Endodermal cell (in vitro differentiated cells): Measurements from ENCODE around the gene TNFAIP8L1. TPM values are rescaled to one million over a fixed set of nuclear protein-coding genes. Genes with fewer than 3 reads are reported as not detected.

Source experiments
- DNase-seq: peaks from one replicate; pipeline ENCODE4 v3.0.0-alpha.2; 2017
- H3K27ac ChIP-seq: 2 replicates; pipeline ENCODE4 v1.5.1; 2013; ENCODE audit warnings: mild to moderate bottlenecking, low read depth, low read length, moderate library complexity
- H3K27me3 ChIP-seq: 2 replicates; pipeline ENCODE4 v1.6.1; 2013; ENCODE audit warnings: mild to moderate bottlenecking, low read length, moderate library complexity; ENCODE audit not compliant: insufficient read depth, control insufficient read depth, poor library complexity, severe bottlenecking
- H3K36me3 ChIP-seq: 2 replicates; pipeline ENCODE4 v1.7.0; 2013; ENCODE audit warnings: mild to moderate bottlenecking, low read length, moderate library complexity; ENCODE audit not compliant: control insufficient read depth, insufficient read depth
- H3K4me1 ChIP-seq: one replicate; pipeline ENCODE4 v1.7.0; 2013; ENCODE audit warnings: low read length; ENCODE audit not compliant: control insufficient read depth, insufficient read depth
- H3K4me3 ChIP-seq: 2 replicates; pipeline ENCODE4 v1.5.1; 2013; ENCODE audit warnings: mild to moderate bottlenecking, low read length, moderate library complexity
- H3K9ac ChIP-seq: 2 replicates; pipeline ENCODE4 v1.6.1; 2013; ENCODE audit warnings: mild to moderate bottlenecking, low read length, moderate library complexity; ENCODE audit not compliant: poor library complexity, severe bottlenecking; ENCODE audit errors: extremely low read depth
- H3K9me3 ChIP-seq: 2 replicates; pipeline ENCODE4 v1.6.1; 2013; ENCODE audit warnings: mild to moderate bottlenecking, low read length, moderate library complexity; ENCODE audit not compliant: control insufficient read depth
- H3K27ac Mint-ChIP-seq: 2 replicates; pipeline ENCODE4 v1.8.0; 2020; ENCODE audit warnings: mixed read lengths
- H3K27me3 Mint-ChIP-seq: 2 replicates; pipeline ENCODE4 v1.8.0; 2021; ENCODE audit warnings: mild to moderate bottlenecking, mixed read lengths; ENCODE audit not compliant: insufficient read depth
- H3K36me3 Mint-ChIP-seq: 2 replicates; pipeline ENCODE4 v1.8.0; 2020; ENCODE audit warnings: low read depth, mixed read lengths
- H3K4me1 Mint-ChIP-seq: 2 replicates; pipeline ENCODE4 v1.8.0; 2020; ENCODE audit warnings: mixed read lengths
- H3K4me3 Mint-ChIP-seq: 2 replicates; pipeline ENCODE4 v1.8.0; 2020; ENCODE audit warnings: mild to moderate bottlenecking, moderate library complexity, mixed read lengths
- H3K9me3 Mint-ChIP-seq: 2 replicates; pipeline ENCODE4 v1.8.0; 2020; ENCODE audit warnings: mild to moderate bottlenecking, mixed read lengths
- CTCF ChIP-seq: fragments of 200-600 bp; sonication (generic); conservative IDR thresholded peaks from 2 replicates; pipeline ENCODE4 v1.5.0; 2021; ENCODE audit warnings: antibody characterized with exemption, mild to moderate bottlenecking
- WGBS, 2 experiments: methylation state at CpG; one replicate each; pipeline versions ENCODE4 v1.1.5 to v1.1.7; 2013; ENCODE audit warnings: missing lambda C conversion rate in 2 of 2, mixed read lengths in 1 of 2; ENCODE audit not compliant: insufficient coverage in 1 of 2, insufficient read length in 1 of 2; 5-methylcytosine and 5-hydroxymethylcytosine counted together
- total RNA-seq, 2 donors: library from RNA; stranded (reverse); fragmentation: NEBNext Ultra II Directional in 1 of 2; extraction: Animal tissue kit (Norgen Biotek cat#: 25700) in 1 of 2; gene quantifications; 2 replicates in 1 of 2; 3 replicates in 1 of 2; pipeline ENCODE4 v1.2.1, GENCODE V29; 2021

TNFAIP8L1 gene
- total RNA-seq, 2 donors from 2014 or later: 18.1 to 25.5 TPM

- Histone ChIP-seq H3K9ac (no peak overlapping the region), H3K27me3 (peaks cover 7% of the 10 kb centered on the region), H3K4me1 (no peaks in the 10 kb centered on the region), H3K36me3 (no peaks in the 10 kb centered on the region), H3K27ac (no peak overlapping the region), H3K4me3 (no peak overlapping the region), H3K9me3 (no peaks in the 10 kb centered on the region)
- H3K27ac Mint-ChIP-seq: peak overlapping the region; percentile 62
- peaks cover 4% of the 10 kb centered on the region for H3K4me1 Mint-ChIP-seq
- H3K36me3 Mint-ChIP-seq: no peaks in the 10 kb centered on the region
- H3K27me3 Mint-ChIP-seq: peaks cover 23% of the 10 kb centered on the region
- DNase-seq: peak; percentile 91
- TF ChIP-seq CTCF: peak; percentile 94
- H3K4me3 Mint-ChIP-seq: no peak overlapping the region
- 48 to 57% methylated on average over 4 to 14 of the region's 14 CpGs for WGBS, 2 experiments
- peaks cover 1% of the 10 kb centered on the region for H3K9me3 Mint-ChIP-seq
Observed at GRCh38 chr19:4633140-4633967, 6.0 kb upstream of the TNFAIP8L1 start.

- Mint-ChIP-seq H3K27me3 (peaks cover 25% of the 10 kb centered on the region), H3K27ac (no peak overlapping the region), H3K9me3 (peaks cover 1% of the 10 kb centered on the region), H3K4me3 (peak overlapping the region; percentile 50), H3K36me3 (no peaks in the 10 kb centered on the region), H3K4me1 (peaks cover 8% of the 10 kb centered on the region)
- no peak overlapping the region for H3K27ac ChIP-seq
- H3K27me3 ChIP-seq: peaks cover 7% of the 10 kb centered on the region
- no peak overlapping the region for H3K9ac ChIP-seq
- peaks cover 5% of the 10 kb centered on the region for H3K4me1 ChIP-seq
- DNase-seq: peak; percentile 64
- H3K9me3 ChIP-seq: no peaks in the 10 kb centered on the region
- 51% methylated on average over 13 of the region's 13 CpGs; no CpG with 5 or more reads in 1 of the 2 experiments for WGBS, 2 experiments
- TF ChIP-seq CTCF: no peak
- no peaks in the 10 kb centered on the region for H3K36me3 ChIP-seq
- peak overlapping the region; percentile 71 for H3K4me3 ChIP-seq
Observed at GRCh38 chr19:4635754-4636116, 3.6 kb upstream of the TNFAIP8L1 start.

- H3K9me3 ChIP-seq: no peaks in the 10 kb centered on the region
- peak overlapping the region; percentile 71 for H3K4me3 ChIP-seq
- H3K27me3 Mint-ChIP-seq: peaks cover 23% of the 10 kb centered on the region
- peak overlapping the region; percentile 50 for H3K4me3 Mint-ChIP-seq
- peaks cover 4% of the 10 kb centered on the region for H3K27me3 ChIP-seq
- H3K9ac ChIP-seq: no peak overlapping the region
- no peak overlapping the region for H3K27ac ChIP-seq
- peak; percentile 98 for TF ChIP-seq CTCF
- no peak overlapping the region for H3K27ac Mint-ChIP-seq
- peak; percentile 92 for DNase-seq
- no peaks in the 10 kb centered on the region for H3K36me3 ChIP-seq
- H3K9me3 Mint-ChIP-seq: peaks cover 1% of the 10 kb centered on the region
- 1 to 4% methylated on average over 22 to 43 of the region's 43 CpGs for WGBS, 2 experiments
- peaks cover 8% of the 10 kb centered on the region for H3K4me1 Mint-ChIP-seq
- peaks cover 5% of the 10 kb centered on the region for H3K4me1 ChIP-seq
- H3K36me3 Mint-ChIP-seq: no peaks in the 10 kb centered on the region
Observed at GRCh38 chr19:4636151-4636717, 3.1 kb upstream of the TNFAIP8L1 start.
